ENCODE measurements around the gene DUSP15. TPM values are rescaled to one million over a fixed set of nuclear protein-coding genes. Genes with fewer than 3 reads are reported as not detected.

The DUSP15 gene
- total and polyA plus RNA-seq, 2 of the 4 experiments (the other 2 are of a cell fraction), result not detected

GRCh38 chr20:31846793-31847138 lies 23.6 kb downstream of the DUSP15 start:
- H4K5ac ChIP-seq (ENCODE audit: low read depth, low read length), result no peak overlapping the region
- H3K4me1 ChIP-seq (ENCODE audit: control insufficient read depth, insufficient read depth, low read length), result peaks cover 13% of the 10 kb centered on the region
- no peak overlapping the region for H4K91ac ChIP-seq (ENCODE audit: insufficient read depth, low read depth, low read length)
- DNase-seq (no peak), ATAC-seq (ENCODE audit: low read depth) (no peak)
- no peak overlapping the region for H2BK20ac ChIP-seq (ENCODE audit: low read depth, low read length)
- BruUV-seq (replicated peaks), result no TSS peak
- intact Hi-C loops (cut with micrococcal nuclease), result loop anchor here (2.0 kb wide), 1 partner anchor 24 kb away; no protein-coding TSS in a partner anchor
- POLR2A ChIA-PET (ENCODE audit: unreplicated experiment), result no interaction called here
- no peaks in the 10 kb centered on the region for H3K79me1 ChIP-seq (ENCODE audit: low read depth in 1 of 2, low read length in 2 of 2)
- H3K9me3 ChIP-seq (ENCODE audit: control insufficient read depth, insufficient read depth, low read length), result no peaks in the 10 kb centered on the region
- H2BK120ac ChIP-seq (ENCODE audit: low read depth, low read length), result no peak overlapping the region
- TF ChIP-seq SMC3 (IDR thresholded peaks at IDR 0.05; ENCODE audit: low read depth, low read length) (no peak), MXI1 (IDR thresholded peaks at IDR 0.05; ENCODE audit: borderline replicate concordance, low read depth, low read length) (no peak), POLR2A (IDR thresholded peaks at IDR 0.05; ENCODE audit: low read depth, low read length) (no peak), CEBPB (IDR thresholded peaks at IDR 0.05; ENCODE audit: low read depth, low read length) (no peak), RAD21 (IDR thresholded peaks at IDR 0.05; ENCODE audit: low read length) (no peak), RCOR1 (IDR thresholded peaks at IDR 0.05; ENCODE audit: insufficient replicate concordance, low read length) (no peak), RFX5 (IDR thresholded peaks at IDR 0.05; ENCODE audit: low read depth, low read length) (no peak), NFE2L2 (IDR thresholded peaks at IDR 0.05; ENCODE audit: low read depth, low read length) (no peak), MAFK (IDR thresholded peaks at IDR 0.05; ENCODE audit: low read depth, low read length) (no peak), MAZ (IDR thresholded peaks at IDR 0.05; ENCODE audit: borderline replicate concordance, low read depth, low read length) (no peak), FOS (IDR thresholded peaks at IDR 0.05; ENCODE audit: low read depth, low read length) (no peak), BHLHE40 (IDR thresholded peaks at IDR 0.05; ENCODE audit: low read depth, low read length) (no peak), CHD1 (IDR thresholded peaks at IDR 0.05; ENCODE audit: low read depth, low read length) (no peak), CTCF (conservative IDR thresholded peaks at IDR 0.05; ENCODE audit: low read depth, low read length) (no peak)
- H2BK15ac ChIP-seq (ENCODE audit: low read depth, low read length), result no peak overlapping the region
- CTCF ChIA-PET, result interaction anchor here (0.8 to 1.6 kb wide), 8 partner anchors 9 to 179 kb away, joined by 3 to 7 read pairs (median 4); no protein-coding TSS in a partner anchor
- no peaks in the 10 kb centered on the region for H3K36me3 ChIP-seq (ENCODE audit: control insufficient read depth, insufficient read depth, low read length)
- H2AFZ ChIP-seq (replicated peaks; ENCODE audit: low read length, poor library complexity), result peak overlapping the region; percentile 1
- H3K27me3 ChIP-seq (ENCODE audit: control insufficient read depth, insufficient read depth, low read length), result peaks cover 47% of the 10 kb centered on the region
- no peak overlapping the region for H3K4me2 ChIP-seq (ENCODE audit: low read depth, low read length)
- peaks cover 5% of the 10 kb centered on the region; the same call in 1 of the 2 replicates for H3K9me1 ChIP-seq (ENCODE audit: insufficient read depth, low read length)
- H3K9ac ChIP-seq (ENCODE audit: low read depth, low read length), result no peak overlapping the region
- in situ Hi-C loops (cut with MboI; ENCODE audit: low sequenced_read_pairs), result loop anchor here (25.0 kb wide), 2 partner anchors 641 to 816 kb away; partner anchors contain the start of gene C20orf203
- H2BK5ac ChIP-seq (ENCODE audit: low read depth, low read length, poor library complexity, severe bottlenecking), result no peak overlapping the region
- peak overlapping the region; percentile 67 for H2AK9ac ChIP-seq (replicated peaks; ENCODE audit: low read depth, low read length, poor library complexity)
- H4K20me1 ChIP-seq (ENCODE audit: insufficient read depth, low read length), result peaks cover 9% of the 10 kb centered on the region
- H4K8ac ChIP-seq (ENCODE audit: low read depth in 2 of 2, low read length in 2 of 2), result no peak overlapping the region
- H3K4me3 ChIP-seq (ENCODE audit: insufficient read depth, low read depth, low read length), result no peak overlapping the region
- WGBS, 2 experiments (ENCODE audit: extremely low coverage in 2 of 2, insufficient read length in 1 of 2), result no CpG with 5 or more reads among the region's 3 CpGs
- H3K14ac ChIP-seq (replicated peaks; ENCODE audit: low read depth, low read length), result no peak overlapping the region
- no peak overlapping the region for H3K4ac ChIP-seq (ENCODE audit: low read depth, low read length)
- no peak overlapping the region for H3K27ac ChIP-seq (ENCODE audit: insufficient read depth, low read length)
- dilution Hi-C loops (cut with HindIII; ENCODE audit: low sequenced_read_pairs, unreplicated experiment), result no loop called here
- no peak overlapping the region for H3K23ac ChIP-seq (ENCODE audit: low read depth, low read length)
- H2AK5ac ChIP-seq (ENCODE audit: low read depth, low read length), result no peak overlapping the region
- H3K18ac ChIP-seq (ENCODE audit: low read depth, low read length), result no peak overlapping the region
- H3K56ac ChIP-seq (ENCODE audit: extremely low read depth, insufficient read depth, low read length), result no peak overlapping the region
